ENCODE measurements around the gene IL1RAPL2.

DNA sequence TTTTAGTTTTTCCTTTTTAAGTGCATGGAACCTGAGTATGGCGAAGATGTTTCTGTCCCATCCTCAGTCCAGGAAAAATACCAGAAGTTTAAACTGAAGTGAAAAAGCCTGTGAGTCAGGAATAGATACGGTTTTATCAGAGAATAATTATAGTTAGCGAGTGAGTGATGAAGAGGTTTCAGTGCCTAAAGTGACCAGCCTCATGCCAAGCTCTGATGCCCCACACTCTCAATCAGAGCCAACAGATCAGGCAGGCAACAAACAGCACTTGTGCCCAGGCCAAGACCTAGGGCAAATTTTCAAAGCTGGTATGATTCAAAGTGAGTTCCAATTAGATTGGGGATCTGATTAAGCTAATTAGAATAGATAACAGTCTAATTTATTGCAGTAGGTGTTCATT, 1043.5 kb downstream of the IL1RAPL2 start:
- TF ChIP-seq, protein P1, sequence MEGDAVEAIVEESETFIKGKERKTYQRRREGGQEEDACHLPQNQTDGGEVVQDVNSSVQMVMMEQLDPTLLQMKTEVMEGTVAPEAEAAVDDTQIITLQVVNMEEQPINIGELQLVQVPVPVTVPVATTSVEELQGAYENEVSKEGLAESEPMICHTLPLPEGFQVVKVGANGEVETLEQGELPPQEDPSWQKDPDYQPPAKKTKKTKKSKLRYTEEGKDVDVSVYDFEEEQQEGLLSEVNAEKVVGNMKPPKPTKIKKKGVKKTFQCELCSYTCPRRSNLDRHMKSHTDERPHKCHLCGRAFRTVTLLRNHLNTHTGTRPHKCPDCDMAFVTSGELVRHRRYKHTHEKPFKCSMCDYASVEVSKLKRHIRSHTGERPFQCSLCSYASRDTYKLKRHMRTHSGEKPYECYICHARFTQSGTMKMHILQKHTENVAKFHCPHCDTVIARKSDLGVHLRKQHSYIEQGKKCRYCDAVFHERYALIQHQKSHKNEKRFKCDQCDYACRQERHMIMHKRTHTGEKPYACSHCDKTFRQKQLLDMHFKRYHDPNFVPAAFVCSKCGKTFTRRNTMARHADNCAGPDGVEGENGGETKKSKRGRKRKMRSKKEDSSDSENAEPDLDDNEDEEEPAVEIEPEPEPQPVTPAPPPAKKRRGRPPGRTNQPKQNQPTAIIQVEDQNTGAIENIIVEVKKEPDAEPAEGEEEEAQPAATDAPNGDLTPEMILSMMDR (IDR thresholded peaks at IDR 0.05; ENCODE audit: low read depth, low read length) = no peak
- TF ChIP-seq POLR2A (IDR thresholded peaks at IDR 0.05; ENCODE audit: extremely low read depth, insufficient read length) = no peak
- TF ChIP-seq, protein P2, sequence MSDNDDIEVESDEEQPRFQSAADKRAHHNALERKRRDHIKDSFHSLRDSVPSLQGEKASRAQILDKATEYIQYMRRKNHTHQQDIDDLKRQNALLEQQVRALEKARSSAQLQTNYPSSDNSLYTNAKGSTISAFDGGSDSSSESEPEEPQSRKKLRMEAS (IDR thresholded peaks at IDR 0.05; ENCODE audit: low read depth, low read length) = no peak
- no peak for TF ChIP-seq MYC (IDR thresholded peaks at IDR 0.05; ENCODE audit: low read depth, low read length)

All from NB4 (cell line).